Activated CD8-positive, alpha-beta memory T cell treated with anti-CD3 and anti-CD28 coated beads for 36 hours (primary cell): Measurements from ENCODE around the gene CRTC2. TPM values are rescaled to one million over a fixed set of nuclear protein-coding genes. Genes with fewer than 3 reads are reported as not detected.
"Not testable (repeated sequence)": the region's sequence is repeated elsewhere in the genome, so short reads cannot be mapped to it uniquely, and the experiment has no call there.

Experiments
- CTCF ChIA-PET: fragments of 350-600 bp; sonication (Branson Sonifier 250); formaldehyde crosslinking; loops from one replicate; lab custom pipeline; 2021; ENCODE audit warnings: antibody characterized with exemption; lab: Charles Lee
- POLR2A ChIA-PET: fragments of 350-600 bp; sonication (Branson Sonifier 250); formaldehyde crosslinking; loops from one replicate; lab custom pipeline; 2021; ENCODE audit warnings: antibody characterized with exemption; lab: Charles Lee
- total RNA-seq, 2 experiments: library from RNA; stranded (reverse); gene quantifications; one replicate each; pipeline ENCODE4 v1.2.3, GENCODE V29; 2021

The CRTC2 gene
- total RNA-seq, 2 experiments from 2014 or later = 56.8 to 66.9 TPM

DNA sequence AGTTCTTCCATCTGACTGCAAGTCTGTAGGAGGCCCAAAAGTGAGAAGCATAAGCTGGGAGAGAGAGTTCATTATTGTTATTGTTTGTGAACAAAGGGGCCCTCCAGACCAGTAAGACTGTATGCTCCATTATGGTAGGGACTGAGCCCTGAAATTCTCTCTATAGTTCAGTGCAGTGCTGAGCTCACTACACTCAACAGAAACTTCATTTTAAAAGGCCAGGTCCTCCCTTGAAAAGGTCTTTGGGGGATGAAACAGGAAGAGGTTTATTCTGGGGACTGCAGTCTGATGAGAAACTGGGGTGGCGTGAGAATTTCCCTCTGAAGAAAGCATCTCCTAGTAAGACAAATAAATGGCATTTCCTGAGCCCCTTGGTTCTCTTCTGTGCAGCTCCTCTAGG, 30.2 kb downstream of the CRTC2 start:
- ChIA-PET POLR2A (no interaction called here), CTCF (interaction anchor here (0.7 to 1.1 kb wide), 2 partner anchors 17 to 19 kb away, joined by 3 read pairs; no protein-coding TSS in a partner anchor)

- POLR2A ChIA-PET = interaction anchor here (0.7 kb wide), 1 partner anchor 18 kb away, joined by 5 read pairs; no protein-coding TSS in a partner anchor
- CTCF ChIA-PET = interaction anchor here (1.5 kb wide), 1 partner anchor 20 kb away, joined by 4 read pairs; the partner anchor contains the start of gene DENND4B
These were observed 32.0 kb downstream of the CRTC2 start for GRCh38 chr1:153926405-153926804.

GRCh38 chr1:153922972-153923925, 35.2 kb downstream of the CRTC2 start, which contains the start of gene GATAD2B:
TSS of gene GATAD2B (minus strand) at chr1:153922972. CDS start at chr1:153828347, 94,625 bp downstream.
- POLR2A ChIA-PET = interaction anchor here (0.6 to 3.2 kb wide), 13 partner anchors 17 to 1966 kb away, joined by 3 to 32 read pairs (median 5); partner anchors contain the start of genes DENND4B, JTB, RPS27 and SLC39A1
- CTCF ChIA-PET = interaction anchor here (0.6 to 5.2 kb wide), 6 partner anchors 22 to 225 kb away, joined by 3 to 28 read pairs (median 4); partner anchors contain the start of genes DENND4B and RPS27

GRCh38 chr1:153922076-153922971, 36.1 kb downstream of the CRTC2 start:
- CTCF ChIA-PET = interaction anchor here (0.7 to 5.2 kb wide), 6 partner anchors 21 to 125 kb away, joined by 3 to 28 read pairs (median 5); partner anchors contain the start of genes DENND4B and RAB13

DNA sequence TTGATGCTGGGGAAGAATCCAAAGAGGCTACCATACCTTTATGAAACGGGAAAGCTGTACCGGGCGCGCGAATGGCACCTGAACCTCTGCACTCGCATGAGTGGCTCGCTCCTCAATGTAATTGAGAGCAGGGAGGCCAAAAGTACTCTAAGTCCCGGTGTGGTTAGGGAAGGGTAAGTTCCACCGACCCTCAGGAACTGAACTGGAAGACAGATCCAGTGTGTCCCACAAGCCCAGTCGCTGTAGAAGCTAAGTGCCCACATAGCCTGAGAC, 36.7 kb downstream of the CRTC2 start:
- POLR2A ChIA-PET = interaction anchor here (0.6 to 3.2 kb wide), 3 partner anchors 24 to 1968 kb away, joined by 3 to 32 read pairs (median 11); partner anchors contain the start of gene DENND4B
- CTCF ChIA-PET = interaction anchor here (1.9 to 5.2 kb wide), 3 partner anchors 24 to 100 kb away, joined by 6 to 28 read pairs (median 7); partner anchors contain the start of genes DENND4B and RAB13

More at GRCh38 chr1:153922076-153922971, 36.1 kb downstream of the CRTC2 start:
- POLR2A ChIA-PET = interaction anchor here (0.6 to 3.2 kb wide), 11 partner anchors 16 to 1967 kb away, joined by 3 to 32 read pairs (median 6); partner anchors contain the start of genes DENND4B, JTB and SLC39A1

DNA sequence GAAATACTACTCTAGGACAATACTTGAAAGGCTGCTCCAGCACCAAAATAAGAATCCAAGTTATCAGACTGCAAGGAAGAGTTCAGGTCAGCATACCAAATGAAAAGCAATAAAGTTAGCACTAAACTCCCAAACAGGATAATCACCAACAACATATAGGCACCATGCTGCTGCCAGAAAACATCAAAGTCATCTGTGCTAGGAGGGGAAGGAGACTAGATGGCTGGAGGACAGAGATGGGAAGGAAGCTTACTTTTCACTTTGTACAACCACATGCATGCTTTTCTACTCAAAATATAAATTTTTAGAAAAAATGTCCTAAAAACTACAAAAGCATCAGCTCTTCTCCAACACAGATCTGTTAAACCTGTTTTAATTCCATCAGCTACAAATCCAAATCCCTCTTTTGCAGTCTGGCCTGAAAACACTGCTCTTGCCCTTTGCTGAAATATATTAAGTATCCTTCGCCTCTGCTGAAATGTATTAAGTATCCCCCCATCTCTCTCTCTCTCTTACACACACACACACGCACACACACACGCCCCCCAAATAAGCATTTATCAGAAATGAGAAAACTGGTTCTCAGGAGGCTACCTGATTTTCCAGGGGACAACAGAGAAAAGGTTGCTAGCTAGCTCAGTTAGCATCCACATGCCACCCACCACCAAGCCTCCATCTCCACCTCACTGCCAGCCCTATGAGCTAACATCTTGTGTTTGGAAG, 37.2 kb downstream of the CRTC2 start:
- CTCF ChIA-PET = interaction anchor here (0.6 to 5.2 kb wide), 5 partner anchors 16 to 424 kb away, joined by 3 to 28 read pairs (median 6); partner anchors contain the start of genes DENND4B and RAB13
- POLR2A ChIA-PET = interaction anchor here (0.6 to 3.2 kb wide), 3 partner anchors 25 to 1969 kb away, joined by 3 to 32 read pairs (median 11); partner anchors contain the start of gene DENND4B

DNA sequence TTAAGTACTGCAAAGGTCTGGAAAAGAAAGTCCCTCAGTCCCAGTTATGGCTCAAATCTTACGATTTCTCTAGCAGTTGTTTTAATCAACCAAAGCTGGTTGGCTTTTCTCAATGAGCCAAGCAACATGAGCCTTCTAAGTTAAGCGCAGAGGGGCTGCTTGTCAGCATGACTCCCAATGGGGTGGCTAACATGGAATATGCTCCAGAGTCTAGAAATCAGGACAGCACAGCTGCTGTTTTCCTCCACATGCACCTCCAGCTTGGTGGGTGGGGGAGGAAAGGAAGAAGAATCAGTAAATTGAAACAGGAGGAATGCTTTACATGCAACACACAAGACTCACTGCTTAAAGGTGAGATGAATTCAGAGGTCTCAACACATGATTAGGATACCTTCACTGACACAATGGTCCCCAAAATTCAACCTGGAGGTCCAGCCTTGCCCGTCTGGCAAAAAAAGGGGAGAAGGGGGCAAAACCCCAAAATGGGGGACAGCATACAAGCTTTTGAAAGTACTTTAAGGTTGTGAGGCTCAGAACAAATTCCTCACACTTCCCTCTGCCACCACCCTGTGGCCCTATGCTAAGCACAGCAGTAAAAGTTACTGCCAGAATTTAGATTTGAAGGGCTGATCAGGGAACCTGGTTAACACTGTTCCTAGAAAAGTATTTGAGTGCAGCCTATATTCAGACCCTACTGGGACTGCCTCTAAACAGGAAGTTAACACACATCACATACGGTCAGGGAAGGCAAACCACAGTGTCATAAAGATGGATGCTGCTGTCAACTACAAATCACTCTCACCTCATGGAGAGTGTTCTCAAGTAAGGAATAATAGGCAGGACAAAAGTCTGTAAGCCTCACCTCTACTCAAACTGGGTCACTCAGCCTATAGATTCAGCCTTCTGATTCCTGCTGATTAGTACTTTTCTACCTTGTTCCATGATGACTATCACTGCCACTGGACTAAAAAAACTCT, 38.2 kb downstream of the CRTC2 start:
- POLR2A ChIA-PET = interaction anchor here (0.6 to 0.7 kb wide), 2 partner anchors 66 to 71 kb away, joined by 3 read pairs; partner anchors contain the start of genes RAB13 and RPS27
- CTCF ChIA-PET = interaction anchor here (0.6 to 5.2 kb wide), 5 partner anchors 15 to 99 kb away, joined by 4 to 28 read pairs (median 6); partner anchors contain the start of gene DENND4B

DNA sequence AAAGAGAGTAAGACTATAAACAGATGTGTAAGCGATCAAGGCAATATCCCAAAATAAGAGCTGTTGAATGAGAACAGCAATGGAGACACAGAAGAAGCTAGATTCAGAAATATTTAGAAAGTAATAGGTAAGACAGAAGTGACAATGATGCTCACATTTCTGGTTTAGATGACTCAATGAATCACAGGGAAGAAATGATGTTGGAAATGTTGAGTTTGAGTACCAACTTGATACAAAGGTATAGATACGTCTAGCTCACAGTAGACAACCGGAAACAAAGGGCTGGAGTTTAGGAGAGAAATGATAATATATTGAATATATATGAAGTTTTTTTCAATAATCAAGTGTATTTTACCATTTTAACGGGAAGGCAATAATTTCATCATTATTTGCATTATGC, 42.1 kb downstream of the CRTC2 start:
- POLR2A ChIA-PET = interaction anchor here (0.6 to 0.7 kb wide), 2 partner anchors 51 to 1561 kb away, joined by 3 to 8 read pairs; no protein-coding TSS in a partner anchor
- CTCF ChIA-PET = interaction anchor here (0.6 to 1.0 kb wide), 3 partner anchors 16 to 228 kb away, joined by 3 to 4 read pairs (median 3); no protein-coding TSS in a partner anchor

DNA sequence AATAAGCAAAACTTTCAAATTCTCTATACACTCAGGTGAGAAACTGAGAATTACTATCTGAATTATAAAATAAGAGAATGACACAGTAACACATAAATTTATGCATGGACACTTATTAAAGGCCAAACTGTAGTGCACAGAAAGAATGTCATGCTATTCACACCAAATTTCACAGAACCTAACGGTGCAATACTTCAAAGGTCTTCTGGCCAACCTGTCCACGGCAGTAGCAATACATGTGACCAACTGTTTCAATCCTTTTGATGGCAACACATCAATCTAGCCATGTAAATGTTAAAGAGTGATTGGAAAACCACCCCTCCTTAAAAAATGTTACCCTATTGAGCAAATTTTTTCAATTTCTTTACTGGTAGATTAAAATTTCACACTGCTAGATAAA, 46.1 kb downstream of the CRTC2 start:
- CTCF ChIA-PET = no interaction called here

DNA sequence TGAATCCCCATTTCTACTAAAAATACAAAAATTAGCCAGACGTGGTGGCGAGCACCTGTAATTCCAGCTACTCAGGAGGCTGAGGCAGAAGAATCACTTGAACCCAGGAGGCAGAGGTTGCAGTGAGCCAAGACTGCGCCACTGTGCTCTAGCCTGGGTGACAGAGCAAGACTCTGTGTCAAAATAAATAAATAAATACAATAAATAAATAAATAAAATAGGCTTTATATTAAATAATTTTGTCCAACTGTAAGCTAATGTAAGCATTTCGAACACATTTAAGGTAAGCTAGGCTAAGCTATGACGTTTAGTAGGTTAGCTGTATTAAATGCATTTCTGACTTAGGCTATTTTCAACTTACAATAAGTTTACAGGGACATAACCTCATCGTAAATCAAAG, 47.9 kb downstream of the CRTC2 start:
- POLR2A ChIA-PET = not testable (repeated sequence)

More for the DNA sequence above, 46.1 kb downstream of the CRTC2 start:
- POLR2A ChIA-PET = no interaction called here

GRCh38 chr1:153908071-153908470, 50.3 kb downstream of the CRTC2 start:
- CTCF ChIA-PET = interaction anchor here (0.7 to 1.0 kb wide), 3 partner anchors 31 to 111 kb away, joined by 3 read pairs; no protein-coding TSS in a partner anchor
- POLR2A ChIA-PET = interaction anchor here (0.6 kb wide), 1 partner anchor 19 kb away, joined by 5 read pairs; no protein-coding TSS in a partner anchor

More for the DNA sequence above, 47.9 kb downstream of the CRTC2 start:
- CTCF ChIA-PET = interaction anchor here (1.1 kb wide), 1 partner anchor 110 kb away, joined by 3 read pairs; no protein-coding TSS in a partner anchor

DNA sequence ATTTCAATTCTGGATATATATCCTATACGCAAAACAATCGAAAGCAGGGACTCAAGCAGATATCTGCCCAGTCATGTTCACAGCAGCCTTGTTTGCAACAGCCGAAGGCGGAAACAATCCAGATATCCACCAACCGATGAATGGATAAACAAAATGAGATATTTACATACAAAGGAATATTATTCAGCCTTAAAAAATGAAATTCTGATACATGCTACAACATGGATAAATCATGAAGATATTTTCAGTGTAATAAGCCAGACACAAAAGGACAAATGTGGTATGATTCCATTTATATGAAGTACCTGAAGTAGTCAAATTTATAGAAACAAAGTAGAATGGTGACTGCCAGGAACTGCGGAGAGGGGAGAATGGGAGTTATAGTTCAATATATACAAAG, 51.3 kb downstream of the CRTC2 start:
- ChIA-PET POLR2A (no interaction called here), CTCF (interaction anchor here (1.0 kb wide), 1 partner anchor 110 kb away, joined by 3 read pairs; no protein-coding TSS in a partner anchor)

DNA sequence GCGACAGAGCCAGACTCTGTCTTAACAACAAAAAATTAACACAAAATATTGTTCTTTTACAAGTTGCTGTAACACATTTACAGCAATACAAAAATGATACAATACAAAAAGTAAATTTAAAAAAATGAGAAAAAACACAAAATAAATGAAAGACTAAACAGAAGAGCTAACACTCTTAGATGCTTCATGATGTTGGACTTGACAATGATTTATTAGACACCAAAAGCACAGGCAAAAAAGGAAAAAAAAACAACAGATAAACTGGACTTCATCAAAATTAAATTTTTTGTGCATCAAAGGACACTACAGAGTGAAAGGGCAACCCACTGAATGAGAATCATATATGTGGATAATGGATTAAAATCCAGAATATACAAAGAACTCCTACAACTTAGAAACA, 52.0 kb downstream of the CRTC2 start:
- ChIA-PET CTCF (interaction anchor here (0.5 to 1.4 kb wide), 2 partner anchors 19 to 40 kb away, joined by 3 to 8 read pairs; partner anchors contain the start of gene DENND4B), POLR2A (interaction anchor here (0.6 to 1.1 kb wide), 3 partner anchors 16 to 64 kb away, joined by 3 to 5 read pairs (median 3); partner anchors contain the start of genes DENND4B and GATAD2B)

- CTCF ChIA-PET = interaction anchor here (0.5 to 1.4 kb wide), 4 partner anchors 15 to 49 kb away, joined by 3 to 8 read pairs (median 4); partner anchors contain the start of gene DENND4B
- POLR2A ChIA-PET = interaction anchor here (0.6 to 1.1 kb wide), 3 partner anchors 17 to 267 kb away, joined by 3 to 5 read pairs (median 4); partner anchors contain the start of gene GATAD2B
These were observed 52.5 kb downstream of the CRTC2 start for GRCh38 chr1:153905908-153906307.

GRCh38 chr1:153903841-153904455, 54.5 kb downstream of the CRTC2 start:
- CTCF ChIA-PET = no interaction called here
- POLR2A ChIA-PET = no interaction called here
